ENCODE data around the gene TRAF7. TPM values are rescaled to one million over a fixed set of nuclear protein-coding genes. Genes with fewer than 3 reads are reported as not detected.
"Not testable (repeated sequence)": the region's sequence is repeated elsewhere in the genome, so short reads cannot be mapped to it uniquely, and the experiment has no call there.

Gene TRAF7
- total RNA-seq, 1 experiment from 2014 or later, result 160 TPM

DNA sequence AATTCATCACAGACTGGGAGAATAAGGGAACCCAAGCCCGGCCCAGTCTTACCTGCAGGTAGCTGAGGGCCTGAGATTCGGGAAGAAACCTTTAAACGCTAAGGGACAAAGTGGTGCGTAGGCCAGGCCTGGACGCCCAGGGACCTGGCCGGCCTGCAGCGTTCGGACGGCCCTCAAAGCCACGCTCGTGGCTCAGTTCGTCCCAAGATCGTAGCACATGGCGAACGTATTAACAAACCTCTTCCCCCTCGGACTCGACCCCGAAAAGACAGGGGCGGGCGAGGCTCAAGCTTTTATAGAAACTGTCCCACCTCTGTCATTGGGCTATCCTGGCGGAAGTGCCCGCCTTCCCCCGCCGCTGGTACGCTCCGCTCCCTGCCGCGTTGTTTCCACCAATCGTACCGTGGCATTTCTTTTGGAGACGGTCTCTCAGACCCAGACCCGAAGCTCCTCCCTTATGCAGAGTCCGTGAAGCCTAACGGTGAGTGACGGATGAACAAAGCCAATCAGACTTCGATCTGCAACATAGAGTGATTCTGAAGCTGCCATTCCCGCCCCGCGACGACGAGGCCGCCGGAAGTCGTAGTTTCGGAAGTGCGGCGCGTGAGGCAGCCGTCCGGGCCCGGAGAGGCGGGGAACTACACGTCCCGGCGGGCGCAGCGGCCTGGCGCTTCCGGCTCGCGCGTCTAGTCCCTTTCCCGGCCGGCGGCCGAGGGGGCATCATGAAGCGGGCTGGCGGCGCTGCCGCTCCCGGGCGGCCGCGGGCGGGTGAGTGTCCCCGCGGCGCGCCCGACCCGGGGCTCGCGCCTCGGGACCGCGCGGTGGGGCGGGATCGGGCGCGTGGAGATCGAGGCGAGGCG lies at the start of gene TRAF7 (continued):
- TF ChIP-seq, protein P1, sequence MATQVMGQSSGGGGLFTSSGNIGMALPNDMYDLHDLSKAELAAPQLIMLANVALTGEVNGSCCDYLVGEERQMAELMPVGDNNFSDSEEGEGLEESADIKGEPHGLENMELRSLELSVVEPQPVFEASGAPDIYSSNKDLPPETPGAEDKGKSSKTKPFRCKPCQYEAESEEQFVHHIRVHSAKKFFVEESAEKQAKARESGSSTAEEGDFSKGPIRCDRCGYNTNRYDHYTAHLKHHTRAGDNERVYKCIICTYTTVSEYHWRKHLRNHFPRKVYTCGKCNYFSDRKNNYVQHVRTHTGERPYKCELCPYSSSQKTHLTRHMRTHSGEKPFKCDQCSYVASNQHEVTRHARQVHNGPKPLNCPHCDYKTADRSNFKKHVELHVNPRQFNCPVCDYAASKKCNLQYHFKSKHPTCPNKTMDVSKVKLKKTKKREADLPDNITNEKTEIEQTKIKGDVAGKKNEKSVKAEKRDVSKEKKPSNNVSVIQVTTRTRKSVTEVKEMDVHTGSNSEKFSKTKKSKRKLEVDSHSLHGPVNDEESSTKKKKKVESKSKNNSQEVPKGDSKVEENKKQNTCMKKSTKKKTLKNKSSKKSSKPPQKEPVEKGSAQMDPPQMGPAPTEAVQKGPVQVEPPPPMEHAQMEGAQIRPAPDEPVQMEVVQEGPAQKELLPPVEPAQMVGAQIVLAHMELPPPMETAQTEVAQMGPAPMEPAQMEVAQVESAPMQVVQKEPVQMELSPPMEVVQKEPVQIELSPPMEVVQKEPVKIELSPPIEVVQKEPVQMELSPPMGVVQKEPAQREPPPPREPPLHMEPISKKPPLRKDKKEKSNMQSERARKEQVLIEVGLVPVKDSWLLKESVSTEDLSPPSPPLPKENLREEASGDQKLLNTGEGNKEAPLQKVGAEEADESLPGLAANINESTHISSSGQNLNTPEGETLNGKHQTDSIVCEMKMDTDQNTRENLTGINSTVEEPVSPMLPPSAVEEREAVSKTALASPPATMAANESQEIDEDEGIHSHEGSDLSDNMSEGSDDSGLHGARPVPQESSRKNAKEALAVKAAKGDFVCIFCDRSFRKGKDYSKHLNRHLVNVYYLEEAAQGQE (IDR thresholded peaks at IDR 0.05; ENCODE audit: low read depth), result no peak
- TF ChIP-seq POLR2AphosphoS5 (IDR thresholded peaks at IDR 0.05; ENCODE audit: low read depth, low read length), result peak; percentile 100

DNA sequence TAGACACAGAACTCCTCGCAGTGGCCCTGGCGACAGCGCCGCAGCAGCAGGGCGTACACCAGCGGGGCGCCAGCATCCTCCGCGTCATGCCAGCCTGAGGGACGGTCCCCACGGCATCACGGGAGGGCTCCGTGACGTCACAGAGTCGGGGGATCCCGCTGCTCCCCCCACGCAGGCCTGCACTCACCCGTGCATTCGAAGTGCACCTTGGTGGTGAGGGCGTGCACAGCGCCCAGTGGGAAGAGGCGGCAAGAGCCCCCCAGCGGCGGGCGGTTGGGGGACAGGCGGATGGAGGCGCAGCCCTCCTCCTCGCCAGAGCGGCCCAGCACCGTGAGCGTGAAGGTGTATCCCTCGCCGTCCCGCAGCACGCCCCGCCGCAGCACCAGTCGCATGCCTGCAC lies 49.4 kb upstream of the TRAF7 start:
- H3K4me2 ChIP-seq (ENCODE audit: low read length); POLR2A ChIA-PET; H3K27ac ChIP-seq (ENCODE audit: low read depth, low read length); H4K20me1 ChIP-seq (ENCODE audit: insufficient read depth); RAD21 ChIA-PET (ENCODE audit: low non-redundant PET in 1 of 2, low total read pairs in 2 of 2, uncharacterized antibody in 2 of 2, unreplicated experiment in 2 of 2); H3K4me3 ChIP-seq (replicated peaks in 1 of 2; ENCODE audit: low read depth in 1 of 2, low read length in 2 of 2); H3K9me3 ChIP-seq (ENCODE audit: control insufficient read depth in 1 of 2, insufficient read depth in 1 of 2, low read depth in 1 of 2, low read length in 2 of 2); DNase-seq (ENCODE audit: low read depth, low spot score); ATAC-seq; BruUV-seq (replicated peaks); H3K36me3 ChIP-seq (ENCODE audit: control insufficient read depth in 1 of 2, insufficient read depth in 2 of 2, low read length in 2 of 2); H3K27me3 ChIP-seq (ENCODE audit: insufficient read depth, low read length); CTCF ChIA-PET; H3K79me2 ChIP-seq (ENCODE audit: insufficient read depth, low read length); H3K9me2 ChIP-seq (ENCODE audit: insufficient read depth); H2AFZ ChIP-seq (ENCODE audit: low read depth, low read length, poor library complexity, severe bottlenecking); H3K9ac ChIP-seq (ENCODE audit: low read length); H3K4me1 ChIP-seq (ENCODE audit: control insufficient read depth in 1 of 2, insufficient read depth in 2 of 2, low read length in 2 of 2); intact Hi-C loops (cut with micrococcal nuclease): not testable (repeated sequence)

DNA sequence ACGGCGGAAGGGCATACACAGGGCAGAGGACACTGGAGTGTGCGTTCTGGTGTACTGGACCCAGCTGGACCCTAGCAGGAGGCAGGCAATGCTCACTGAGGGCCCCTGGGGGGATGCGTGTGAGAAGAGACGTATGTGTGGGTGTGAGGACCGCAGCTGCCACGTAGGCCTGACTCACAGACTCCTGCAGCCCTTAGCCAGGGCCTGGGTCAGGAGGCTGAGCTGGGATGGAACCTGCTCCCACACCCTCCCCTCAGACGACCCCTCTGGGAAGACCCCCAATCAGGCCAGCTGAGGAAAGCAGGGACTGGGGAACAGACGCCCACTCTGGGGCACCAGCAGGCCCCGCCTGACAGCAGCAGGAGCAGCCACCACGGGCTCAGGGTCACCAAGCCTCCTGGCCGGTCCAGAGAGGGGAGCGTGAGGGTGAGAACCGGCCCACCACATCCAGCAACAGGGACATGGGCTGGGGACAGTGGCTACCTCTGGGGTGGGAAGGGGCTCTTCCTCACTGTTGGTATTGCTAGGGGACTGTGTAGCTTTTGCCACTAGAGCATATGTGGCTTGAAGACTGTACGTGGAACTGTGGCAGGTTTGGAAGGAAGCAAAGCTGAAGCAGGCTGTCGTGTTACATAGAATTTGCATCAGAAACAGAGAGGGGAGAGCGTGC lies 48.3 kb upstream of the TRAF7 start:
- H3K27ac ChIP-seq (ENCODE audit: low read depth, low read length); CTCF ChIA-PET; H3K4me2 ChIP-seq (ENCODE audit: low read length); H3K27me3 ChIP-seq (ENCODE audit: insufficient read depth, low read length); H3K9ac ChIP-seq (ENCODE audit: low read length); H3K9me2 ChIP-seq (ENCODE audit: insufficient read depth); H3K9me3 ChIP-seq (ENCODE audit: control insufficient read depth in 1 of 2, insufficient read depth in 1 of 2, low read depth in 1 of 2, low read length in 2 of 2); RAD21 ChIA-PET (ENCODE audit: low non-redundant PET in 1 of 2, low total read pairs in 2 of 2, uncharacterized antibody in 2 of 2, unreplicated experiment in 2 of 2); BruUV-seq (replicated peaks); DNase-seq (ENCODE audit: low read depth, low spot score); H2AFZ ChIP-seq (ENCODE audit: low read depth, low read length, poor library complexity, severe bottlenecking); H3K4me1 ChIP-seq (ENCODE audit: control insufficient read depth in 1 of 2, insufficient read depth in 2 of 2, low read length in 2 of 2); H3K36me3 ChIP-seq (ENCODE audit: control insufficient read depth in 1 of 2, insufficient read depth in 2 of 2, low read length in 2 of 2); intact Hi-C loops (cut with micrococcal nuclease); POLR2A ChIA-PET; H3K4me3 ChIP-seq (replicated peaks in 1 of 2; ENCODE audit: low read depth in 1 of 2, low read length in 2 of 2); H4K20me1 ChIP-seq (ENCODE audit: insufficient read depth); H3K79me2 ChIP-seq (ENCODE audit: insufficient read depth, low read length): not testable (repeated sequence)
- 0 out of 2 replicates have a peak, but pooled peaks have one; percentile 16 for ATAC-seq

DNA sequence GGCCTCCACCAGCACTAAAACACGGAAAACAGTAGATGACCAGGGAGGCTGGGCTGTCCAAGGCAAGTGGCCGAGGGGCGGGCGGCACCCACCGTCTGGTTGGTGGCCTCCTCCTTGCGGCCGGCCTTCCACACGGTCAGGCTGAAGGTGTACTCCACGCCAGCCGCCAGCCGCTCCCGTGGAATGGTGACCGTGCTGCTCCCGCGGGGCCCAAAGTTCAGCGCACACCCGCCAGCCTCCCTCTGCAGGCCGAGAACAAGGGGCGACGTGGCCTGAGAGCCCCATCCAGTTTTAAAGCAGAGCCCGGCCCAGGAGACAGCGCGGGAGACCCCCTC lies 47.8 kb upstream of the TRAF7 start:
- H3K79me2 ChIP-seq (ENCODE audit: insufficient read depth, low read length); H3K4me3 ChIP-seq (replicated peaks in 1 of 2; ENCODE audit: low read depth in 1 of 2, low read length in 2 of 2); BruUV-seq (replicated peaks); H3K4me2 ChIP-seq (ENCODE audit: low read length); POLR2A ChIA-PET; intact Hi-C loops (cut with micrococcal nuclease); H2AFZ ChIP-seq (ENCODE audit: low read depth, low read length, poor library complexity, severe bottlenecking); H3K27me3 ChIP-seq (ENCODE audit: insufficient read depth, low read length); RAD21 ChIA-PET (ENCODE audit: low non-redundant PET in 1 of 2, low total read pairs in 2 of 2, uncharacterized antibody in 2 of 2, unreplicated experiment in 2 of 2); H3K27ac ChIP-seq (ENCODE audit: low read depth, low read length); H3K4me1 ChIP-seq (ENCODE audit: control insufficient read depth in 1 of 2, insufficient read depth in 2 of 2, low read length in 2 of 2); CTCF ChIA-PET; DNase-seq (ENCODE audit: low read depth, low spot score); H3K9me2 ChIP-seq (ENCODE audit: insufficient read depth); H4K20me1 ChIP-seq (ENCODE audit: insufficient read depth); H3K36me3 ChIP-seq (ENCODE audit: control insufficient read depth in 1 of 2, insufficient read depth in 2 of 2, low read length in 2 of 2); H3K9me3 ChIP-seq (ENCODE audit: control insufficient read depth in 1 of 2, insufficient read depth in 1 of 2, low read depth in 1 of 2, low read length in 2 of 2); H3K9ac ChIP-seq (ENCODE audit: low read length): not testable (repeated sequence)
- ATAC-seq, result 0 out of 2 replicates have a peak, but pooled peaks have one; percentile 9
